GM23338 (cell line): ENCODE data around the gene CUX1. TPM values are rescaled to one million over a fixed set of nuclear protein-coding genes. Genes with fewer than 3 reads are reported as not detected.
"Not testable (repeated sequence)": the region's sequence is repeated elsewhere in the genome, so short reads cannot be mapped to it uniquely, and the experiment has no call there.

Experiments used
- ATAC-seq: fragments of 200-7000 bp; cut with Tn5 transposase; 3 replicates; pipeline ENCODE4 v1.9.1; 2020
- DNase-seq: peaks from one replicate; pipeline ENCODE4 v3.0.0-alpha.2; 2015; ENCODE audit warnings: low spot score
- H2AFZ ChIP-seq: fragments of 200-600 bp; sonication (generic); 2 replicates; pipeline ENCODE4 v1.8.0; 2016; ENCODE audit warnings: antibody characterized with exemption, mild to moderate bottlenecking, moderate library complexity
- H3F3A ChIP-seq: fragments of 200-600 bp; sonication (generic); replicated peaks from 2 replicates; pipeline ENCODE4 v1.8.0; 2017; ENCODE audit warnings: antibody characterized with exemption, mixed run types, low read depth
- H3K27ac ChIP-seq: fragments of 200-600 bp; sonication (generic); 2 replicates; pipeline ENCODE4 v1.6.1; 2016; ENCODE audit warnings: low read depth
- H3K27me3 ChIP-seq: fragments of 200-600 bp; sonication (generic); 2 replicates; pipeline ENCODE4 v1.8.0; 2016; ENCODE audit warnings: mild to moderate bottlenecking, mixed run types, moderate library complexity; ENCODE audit not compliant: insufficient read depth
- H3K36me3 ChIP-seq: fragments of 200-600 bp; sonication (generic); 2 replicates; pipeline ENCODE4 v1.8.0; 2016; ENCODE audit warnings: mild to moderate bottlenecking; ENCODE audit not compliant: insufficient read depth
- H3K4me1 ChIP-seq: fragments of 200-600 bp; sonication (generic); 2 replicates; pipeline ENCODE4 v1.8.0; 2016; ENCODE audit warnings: mild to moderate bottlenecking, moderate library complexity; ENCODE audit not compliant: insufficient read depth
- H3K4me2 ChIP-seq: fragments of 200-600 bp; sonication (generic); 2 replicates; pipeline ENCODE4 v1.7.1; 2017; ENCODE audit warnings: mixed run types
- H3K4me3 ChIP-seq: fragments of 200-600 bp; sonication (generic); 2 replicates; pipeline ENCODE4 v1.6.1; 2016; ENCODE audit warnings: mixed run types
- H3K79me2 ChIP-seq: fragments of 200-600 bp; sonication (generic); replicated peaks from 2 replicates; pipeline ENCODE4 v1.8.0; 2017; ENCODE audit warnings: mild to moderate bottlenecking; ENCODE audit not compliant: insufficient read depth
- H3K9me2 ChIP-seq: fragments of 200-600 bp; sonication (generic); 2 replicates; pipeline ENCODE4 v1.8.0; 2017; ENCODE audit not compliant: insufficient read depth
- H4K20me1 ChIP-seq: fragments of 200-600 bp; sonication (generic); replicated peaks from 2 replicates; pipeline ENCODE4 v1.8.0; 2017; ENCODE audit warnings: mild to moderate bottlenecking; ENCODE audit not compliant: insufficient read depth
- H3K27ac Mint-ChIP-seq: 2 replicates; pipeline ENCODE4 v1.8.0; 2020; ENCODE audit warnings: inconsistent platforms, mild to moderate bottlenecking, moderate library complexity, mixed read lengths
- H3K27me3 Mint-ChIP-seq: 3 replicates; pipeline ENCODE4 v1.8.0; 2022; ENCODE audit warnings: low read depth, mild to moderate bottlenecking, moderate library complexity, mixed read lengths, inconsistent platforms; ENCODE audit not compliant: insufficient read depth, poor library complexity
- H3K36me3 Mint-ChIP-seq: 3 replicates; pipeline ENCODE4 v1.8.0; 2021; ENCODE audit warnings: low read depth, mild to moderate bottlenecking, inconsistent platforms, moderate library complexity, mixed read lengths
- H3K4me1 Mint-ChIP-seq: 3 replicates; pipeline ENCODE4 v1.8.0; 2020; ENCODE audit warnings: mild to moderate bottlenecking, inconsistent platforms, mixed read lengths
- H3K4me3 Mint-ChIP-seq: 3 replicates; pipeline ENCODE4 v1.8.0; 2021; ENCODE audit warnings: moderate library complexity, mild to moderate bottlenecking, inconsistent platforms, mixed read lengths
- H3K9me3 Mint-ChIP-seq: 3 replicates; pipeline ENCODE4 v1.8.0; 2020; ENCODE audit warnings: moderate library complexity, mild to moderate bottlenecking, inconsistent platforms, mixed read lengths
- ETS1 ChIP-seq: IDR thresholded peaks from 2 replicates; pipeline ENCODE4 v1.6.1; 2016; ENCODE audit warnings: antibody characterized with exemption
- NANOG ChIP-seq: IDR thresholded peaks from 2 replicates; pipeline ENCODE4 v1.6.1; 2016; ENCODE audit warnings: antibody characterized with exemption, borderline replicate concordance
- STAT1 ChIP-seq: IDR thresholded peaks from one replicate; pipeline ENCODE4 v1.6.1; 2016; ENCODE audit warnings: antibody characterized with exemption; ENCODE audit not compliant: unreplicated experiment
- ZNF114 ChIP-seq: fragments of 250-450 bp; sonication (Bioruptor Pico); IDR thresholded peaks from 2 replicates; pipeline ENCODE4 v1.5.0; 2020; ENCODE audit warnings: mild to moderate bottlenecking, moderate library complexity
- ZNF331 ChIP-seq: fragments of 250-450 bp; sonication (Bioruptor Pico); IDR thresholded peaks from 2 replicates; pipeline ENCODE4 v1.5.0; 2020; ENCODE audit warnings: low read depth, mild to moderate bottlenecking, moderate library complexity
- polyA plus RNA-seq: library from polyadenylated mRNA; unstranded; fragments of >200 nt; fragmentation: Nextera tagmentation; extraction: Ambion mirVana; gene quantifications from 2 replicates; pipeline ENCODE4 v1.2.1, GENCODE V29; 2016
- total RNA-seq: library from RNA; depleted of rRNA; stranded (reverse); fragments of >200 nt; shearing (Covaris generic); gene quantifications from 2 replicates; pipeline ENCODE4 v1.2.3, GENCODE V29; 2014
- TF ChIP-seq, protein P1 (sequence below), 2 experiments: fragments of 200-600 bp in 1 of 2; sonication (generic) in 1 of 2; conservative IDR thresholded peaks; 2 replicates each; pipeline versions ENCODE4 v1.5.1 to v1.6.1; 2016 to 2017; ENCODE audit warnings: antibody characterized with exemption in 2 of 2, low read depth in 2 of 2, mild to moderate bottlenecking in 2 of 2, moderate library complexity in 1 of 2

Gene CUX1
- total and polyA plus RNA-seq, 2 experiments from 2014 or later, result 49.9 to 64.0 TPM

DNA sequence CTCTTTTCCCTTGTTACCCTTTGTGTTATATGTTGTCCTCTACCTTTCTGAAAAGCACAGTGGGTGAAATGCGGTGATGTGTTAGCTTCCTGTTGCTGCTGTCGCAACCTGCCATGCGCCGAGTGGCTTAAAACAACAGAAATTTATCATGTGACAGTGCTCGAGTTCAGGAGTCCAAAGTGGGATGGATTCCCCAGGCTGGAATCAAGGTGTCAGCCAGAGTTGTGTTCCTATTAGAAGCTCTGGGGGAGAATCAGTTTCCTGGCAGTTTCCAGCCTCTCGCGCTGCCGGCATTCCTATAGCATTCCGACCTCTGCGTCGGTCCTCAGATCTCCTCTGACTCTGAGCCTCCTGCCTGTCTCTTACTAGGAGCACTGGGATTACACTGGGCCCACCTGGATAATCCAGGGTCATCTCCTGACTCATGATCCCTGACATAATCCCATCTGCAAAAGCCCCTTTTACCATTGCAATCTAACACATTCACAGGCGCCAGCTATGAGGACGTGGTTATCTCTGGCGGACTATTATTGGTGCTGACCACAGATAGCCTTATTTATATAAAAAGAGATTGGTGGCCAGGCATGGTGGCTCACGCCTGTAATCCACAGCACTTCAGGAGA, 207.5 kb downstream of the CUX1 start:
- Mint-ChIP-seq H3K27me3 (peaks cover 6% of the 10 kb centered on the region), H3K36me3 (peaks cover 16% of the 10 kb centered on the region; the same call in 2 of the 3 replicates), H3K4me3 (no peak overlapping the region), H3K4me1 (peaks cover 16% of the 10 kb centered on the region), H3K9me3 (no peaks in the 10 kb centered on the region), H3K27ac (peak overlapping the region; percentile 11; the same call in 1 of the 2 replicates)
- Histone ChIP-seq H3F3A (no peaks in the 10 kb centered on the region), H3K4me2 (no peak overlapping the region), H3K9me2 (no peaks in the 10 kb centered on the region), H2AFZ (no peak overlapping the region), H3K36me3 (no peaks in the 10 kb centered on the region), H3K4me3 (no peak overlapping the region), H4K20me1 (no peaks in the 10 kb centered on the region; the same call in 1 of the 2 replicates), H3K79me2 (peaks cover 40% of the 10 kb centered on the region), H3K27me3 (no peaks in the 10 kb centered on the region), H3K4me1 (peaks cover 3% of the 10 kb centered on the region; the same call in 1 of the 2 replicates), H3K27ac (peak overlapping the region; percentile 26; the same call in 1 of the 2 replicates)
- peak; percentile 66 for DNase-seq
- peak; percentile 33 for ATAC-seq
- TF ChIP-seq STAT1 (no peak), ZNF331 (CRISPR knock-in tag) (no peak), NANOG (no peak), ETS1 (no peak)

DNA sequence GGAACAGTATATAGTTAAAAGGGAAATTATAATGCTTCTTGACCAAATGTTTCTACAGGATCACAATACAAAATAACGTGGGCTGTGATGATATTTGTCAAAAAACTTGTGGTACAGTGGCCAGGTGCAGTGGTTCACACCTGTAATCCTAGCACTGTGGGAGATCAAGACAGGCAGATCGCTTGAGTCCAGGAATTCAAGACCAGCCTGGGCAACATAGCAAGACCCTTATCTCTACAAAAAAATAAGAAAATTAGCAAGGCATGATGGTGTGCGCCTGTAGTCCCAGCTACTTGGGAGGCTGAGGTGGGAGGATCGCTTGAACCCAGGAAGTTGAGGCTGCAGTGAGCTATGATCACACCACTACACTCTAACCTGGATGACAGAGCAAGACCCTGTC, 208.4 kb downstream of the CUX1 start:
- not testable (repeated sequence) for H3K27me3 ChIP-seq, H3K9me2 ChIP-seq, H3K27ac ChIP-seq, H3K9me3 Mint-ChIP-seq, ATAC-seq, H3K27me3 Mint-ChIP-seq, H3K27ac Mint-ChIP-seq, H3K4me2 ChIP-seq, H3K4me1 ChIP-seq, H3K4me3 Mint-ChIP-seq, H4K20me1 ChIP-seq, H3F3A ChIP-seq, H2AFZ ChIP-seq, DNase-seq, H3K4me3 ChIP-seq, H3K36me3 ChIP-seq
- Mint-ChIP-seq H3K36me3 (peaks cover 16% of the 10 kb centered on the region; the same call in 2 of the 3 replicates), H3K4me1 (peaks cover 22% of the 10 kb centered on the region)
- peaks cover 36% of the 10 kb centered on the region for H3K79me2 ChIP-seq

GRCh38 chr7:102028206-102028826, 210.9 kb downstream of the CUX1 start:
- Histone ChIP-seq H3K4me1 (peaks cover 7% of the 10 kb centered on the region; the same call in 1 of the 2 replicates), H4K20me1 (no peaks in the 10 kb centered on the region; the same call in 1 of the 2 replicates), H3K27me3 (no peaks in the 10 kb centered on the region), H2AFZ (no peak overlapping the region), H3F3A (no peaks in the 10 kb centered on the region), H3K9me2 (no peaks in the 10 kb centered on the region), H3K36me3 (no peaks in the 10 kb centered on the region), H3K4me2 (no peak overlapping the region), H3K4me3 (no peak overlapping the region), H3K27ac (no peak overlapping the region), H3K79me2 (peaks cover 27% of the 10 kb centered on the region)
- no peak for DNase-seq
- peaks cover 4% of the 10 kb centered on the region for H3K27me3 Mint-ChIP-seq
- H3K27ac Mint-ChIP-seq, result peak overlapping the region; percentile 74
- peaks cover 22% of the 10 kb centered on the region for H3K4me1 Mint-ChIP-seq
- H3K9me3 Mint-ChIP-seq, result no peaks in the 10 kb centered on the region
- H3K36me3 Mint-ChIP-seq, result peaks cover 10% of the 10 kb centered on the region; the same call in 2 of the 3 replicates
- no peak for ATAC-seq
- no peak overlapping the region for H3K4me3 Mint-ChIP-seq
- TF ChIP-seq, protein P1, sequence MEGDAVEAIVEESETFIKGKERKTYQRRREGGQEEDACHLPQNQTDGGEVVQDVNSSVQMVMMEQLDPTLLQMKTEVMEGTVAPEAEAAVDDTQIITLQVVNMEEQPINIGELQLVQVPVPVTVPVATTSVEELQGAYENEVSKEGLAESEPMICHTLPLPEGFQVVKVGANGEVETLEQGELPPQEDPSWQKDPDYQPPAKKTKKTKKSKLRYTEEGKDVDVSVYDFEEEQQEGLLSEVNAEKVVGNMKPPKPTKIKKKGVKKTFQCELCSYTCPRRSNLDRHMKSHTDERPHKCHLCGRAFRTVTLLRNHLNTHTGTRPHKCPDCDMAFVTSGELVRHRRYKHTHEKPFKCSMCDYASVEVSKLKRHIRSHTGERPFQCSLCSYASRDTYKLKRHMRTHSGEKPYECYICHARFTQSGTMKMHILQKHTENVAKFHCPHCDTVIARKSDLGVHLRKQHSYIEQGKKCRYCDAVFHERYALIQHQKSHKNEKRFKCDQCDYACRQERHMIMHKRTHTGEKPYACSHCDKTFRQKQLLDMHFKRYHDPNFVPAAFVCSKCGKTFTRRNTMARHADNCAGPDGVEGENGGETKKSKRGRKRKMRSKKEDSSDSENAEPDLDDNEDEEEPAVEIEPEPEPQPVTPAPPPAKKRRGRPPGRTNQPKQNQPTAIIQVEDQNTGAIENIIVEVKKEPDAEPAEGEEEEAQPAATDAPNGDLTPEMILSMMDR (conservative IDR thresholded peaks at IDR 0.05; ENCODE audit: low read depth in 2 of 2), result no peak
- TF ChIP-seq ZNF114 (CRISPR knock-in tag), result no peak
- no peak for TF ChIP-seq NANOG
